Lower lobe of right lung (tissue), 2 donors: ENCODE results near the gene ANKRD33. TPM values are rescaled to one million over a fixed set of nuclear protein-coding genes. Genes with fewer than 3 reads are reported as not detected.
A peak's percentile ranks its signal among the peaks of the same experiment; 100 is the strongest.

Experiments used
- ATAC-seq, 2 donors: fragments of 200-7000 bp; cut with Tn5 transposase; one replicate each; pipeline ENCODE4 v1.9.1; 2020 to 2022; ENCODE audit warnings: mild to moderate bottlenecking in 2 of 2, moderate library complexity in 2 of 2
- DNase-seq: peaks from one replicate; pipeline ENCODE4 v3.0.0-alpha.2; 2020
- H3K27ac ChIP-seq: fragments of 200-600 bp; one replicate; pipeline ENCODE4 v1.8.0; 2022
- H3K27me3 ChIP-seq: fragments of 200-600 bp; one replicate; pipeline ENCODE4 v1.8.0; 2022; ENCODE audit warnings: low read depth
- H3K36me3 ChIP-seq: fragments of 200-600 bp; one replicate; pipeline ENCODE4 v1.8.0; 2022; ENCODE audit warnings: mild to moderate bottlenecking
- H3K4me1 ChIP-seq: fragments of 200-600 bp; one replicate; pipeline ENCODE4 v1.8.0; 2022
- H3K4me3 ChIP-seq: fragments of 200-600 bp; one replicate; pipeline ENCODE4 v1.8.0; 2022; ENCODE audit warnings: mild to moderate bottlenecking
- H3K9me3 ChIP-seq: fragments of 200-600 bp; one replicate; pipeline ENCODE4 v1.8.0; 2022
- intact Hi-C: fragments of 100-400 bp; cut with DNase I; formaldehyde crosslinking; loops from one replicate; pipeline ENCODE4 v1.11.0; 2022
- total RNA-seq: library from RNA; stranded (reverse); fragmentation: NEBNext Ultra II Directional; extraction: Animal tissue kit (Norgen Biotek cat#: 25700); gene quantifications from one replicate; pipeline ENCODE4 v1.2.1, GENCODE V29; 2021
- TF ChIP-seq, protein P1 (sequence below): fragments of 200-600 bp; IDR thresholded peaks from one replicate; pipeline ENCODE4 v1.8.0; 2022; ENCODE audit warnings: antibody characterized with exemption, mild to moderate bottlenecking
- donor health status: DM: no; HTN: yes; CAD: no; lungs with severe emphysema.

The ANKRD33 gene
- total RNA-seq, 1 donor from 2014 or later, result not detected

DNA sequence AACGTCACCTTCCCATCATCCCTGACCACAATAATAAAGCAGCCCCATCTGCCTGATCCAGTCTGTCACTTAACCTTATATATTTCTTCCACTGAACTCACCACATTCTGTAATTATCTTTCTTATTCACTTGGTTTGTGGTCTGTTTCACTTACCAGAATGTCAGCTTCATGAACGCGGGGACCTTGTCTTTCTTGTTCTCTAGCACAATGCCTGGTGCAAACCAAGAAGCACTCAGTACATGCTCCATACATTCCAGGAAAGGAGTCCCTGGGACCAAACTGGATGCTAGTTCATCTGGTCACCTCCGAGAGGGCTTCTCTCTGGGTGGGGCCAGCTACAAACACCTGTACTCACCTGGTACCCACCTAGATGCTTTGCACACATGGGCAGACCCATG, 17.4 kb upstream of the ANKRD33 start:
- Histone ChIP-seq H3K9me3 (no peaks in the 10 kb centered on the region), H3K4me3 (no peak overlapping the region), H3K36me3 (no peaks in the 10 kb centered on the region), H3K27ac (no peak overlapping the region), H3K4me1 (peaks cover 32% of the 10 kb centered on the region), H3K27me3 (peaks cover 35% of the 10 kb centered on the region)
- DNase-seq, result no peak
- no peak for ATAC-seq
- TF ChIP-seq, protein P1, sequence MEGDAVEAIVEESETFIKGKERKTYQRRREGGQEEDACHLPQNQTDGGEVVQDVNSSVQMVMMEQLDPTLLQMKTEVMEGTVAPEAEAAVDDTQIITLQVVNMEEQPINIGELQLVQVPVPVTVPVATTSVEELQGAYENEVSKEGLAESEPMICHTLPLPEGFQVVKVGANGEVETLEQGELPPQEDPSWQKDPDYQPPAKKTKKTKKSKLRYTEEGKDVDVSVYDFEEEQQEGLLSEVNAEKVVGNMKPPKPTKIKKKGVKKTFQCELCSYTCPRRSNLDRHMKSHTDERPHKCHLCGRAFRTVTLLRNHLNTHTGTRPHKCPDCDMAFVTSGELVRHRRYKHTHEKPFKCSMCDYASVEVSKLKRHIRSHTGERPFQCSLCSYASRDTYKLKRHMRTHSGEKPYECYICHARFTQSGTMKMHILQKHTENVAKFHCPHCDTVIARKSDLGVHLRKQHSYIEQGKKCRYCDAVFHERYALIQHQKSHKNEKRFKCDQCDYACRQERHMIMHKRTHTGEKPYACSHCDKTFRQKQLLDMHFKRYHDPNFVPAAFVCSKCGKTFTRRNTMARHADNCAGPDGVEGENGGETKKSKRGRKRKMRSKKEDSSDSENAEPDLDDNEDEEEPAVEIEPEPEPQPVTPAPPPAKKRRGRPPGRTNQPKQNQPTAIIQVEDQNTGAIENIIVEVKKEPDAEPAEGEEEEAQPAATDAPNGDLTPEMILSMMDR, result no peak
- intact Hi-C loops, result no loop called here

DNA sequence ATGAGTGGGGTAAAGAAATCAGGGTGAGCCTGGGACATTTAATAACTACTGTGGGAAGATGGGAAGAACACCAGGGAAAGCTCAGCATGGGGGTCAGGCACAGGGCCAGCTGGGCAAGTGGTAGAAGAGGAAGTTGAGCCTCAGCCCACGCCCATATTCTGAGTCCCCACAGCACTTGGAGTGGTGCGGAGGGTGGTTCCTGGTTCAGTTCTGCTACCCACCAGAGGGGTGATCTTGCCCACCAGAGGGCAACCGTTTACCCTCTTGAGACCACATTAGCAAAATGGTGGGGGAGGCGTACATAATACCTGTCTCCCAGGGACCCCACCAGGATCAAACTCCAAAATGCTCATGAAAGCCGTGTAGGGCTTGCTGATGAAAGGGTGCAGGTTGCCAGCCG, 16.8 kb upstream of the ANKRD33 start:
- intact Hi-C loops, result no loop called here
- peak; percentile 77 for DNase-seq
- no peak overlapping the region for H3K4me3 ChIP-seq
- TF ChIP-seq, protein P1, result no peak
- no peaks in the 10 kb centered on the region for H3K36me3 ChIP-seq
- no peak overlapping the region for H3K27ac ChIP-seq
- ATAC-seq, result peak; percentile 61 to 74
- peaks cover 32% of the 10 kb centered on the region for H3K4me1 ChIP-seq
- H3K9me3 ChIP-seq, result no peaks in the 10 kb centered on the region
- H3K27me3 ChIP-seq, result peaks cover 31% of the 10 kb centered on the region

DNA sequence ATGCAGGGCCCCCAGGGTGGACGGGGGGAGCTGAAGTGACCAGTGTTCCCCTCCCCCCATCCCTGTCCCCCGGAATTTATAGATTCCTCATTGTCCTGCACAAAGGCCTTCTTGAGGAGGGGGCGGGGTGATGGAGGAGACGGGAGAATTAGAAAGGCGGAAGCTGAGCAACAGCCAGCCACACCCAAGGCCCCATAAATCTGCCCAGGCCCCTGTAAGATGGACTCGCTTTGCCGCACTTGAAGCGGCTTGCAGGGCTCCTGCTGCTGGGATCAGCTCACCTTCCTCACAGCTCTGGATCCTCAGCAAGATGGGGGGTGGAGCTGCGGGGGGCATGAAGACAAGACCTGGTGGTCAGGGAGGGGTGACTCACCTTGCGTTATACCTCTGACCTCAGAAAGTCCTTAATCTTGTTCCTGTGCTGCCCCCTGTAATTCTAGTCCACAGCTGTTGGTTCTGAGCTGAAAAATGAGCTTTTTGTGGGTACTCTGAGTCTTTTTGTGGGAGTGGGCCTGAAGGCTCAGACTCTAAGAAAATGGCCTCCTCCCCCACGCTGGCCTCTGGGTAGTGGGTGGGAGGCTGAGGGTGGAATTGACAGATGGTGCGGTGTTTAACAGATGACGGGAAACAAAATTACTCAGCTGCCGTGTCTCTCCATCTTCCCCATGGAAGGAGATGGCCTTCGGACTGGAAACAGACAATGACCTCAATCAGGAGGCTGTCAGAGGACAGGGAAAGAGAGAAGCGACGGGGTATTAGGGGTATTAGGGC, 15.8 kb upstream of the ANKRD33 start:
- H3K4me1 ChIP-seq, result peaks cover 32% of the 10 kb centered on the region
- TF ChIP-seq, protein P1, result no peak
- H3K27me3 ChIP-seq, result peaks cover 31% of the 10 kb centered on the region
- H3K4me3 ChIP-seq, result no peak overlapping the region
- DNase-seq (no peak), ATAC-seq (no peak)
- no peaks in the 10 kb centered on the region for H3K9me3 ChIP-seq
- intact Hi-C loops, result no loop called here
- no peak overlapping the region for H3K27ac ChIP-seq
- H3K36me3 ChIP-seq, result no peaks in the 10 kb centered on the region

GRCh38 chr12:51872689-51872981, 15.3 kb upstream of the ANKRD33 start:
- intact Hi-C loops, result no loop called here
- ATAC-seq, result no peak

GRCh38 chr12:51873251-51873994, 14.5 kb upstream of the ANKRD33 start:
- no peak overlapping the region for H3K4me3 ChIP-seq
- peaks cover 32% of the 10 kb centered on the region for H3K4me1 ChIP-seq
- TF ChIP-seq, protein P1, result no peak
- peaks cover 21% of the 10 kb centered on the region for H3K27me3 ChIP-seq
- DNase-seq, result no peak
- no peak for ATAC-seq
- no peaks in the 10 kb centered on the region for H3K36me3 ChIP-seq
- H3K27ac ChIP-seq, result no peak overlapping the region
- intact Hi-C loops, result no loop called here
- H3K9me3 ChIP-seq, result no peaks in the 10 kb centered on the region

More at GRCh38 chr12:51872689-51872981, 15.3 kb upstream of the ANKRD33 start:
- Histone ChIP-seq H3K4me3 (no peak overlapping the region), H3K4me1 (peaks cover 32% of the 10 kb centered on the region), H3K27ac (no peak overlapping the region), H3K36me3 (no peaks in the 10 kb centered on the region), H3K9me3 (no peaks in the 10 kb centered on the region), H3K27me3 (peaks cover 29% of the 10 kb centered on the region)
- no peak for DNase-seq
- TF ChIP-seq, protein P1, result no peak
